ENCODE results near the gene ASH1L.
"Not testable (repeated sequence)": the region's sequence is repeated elsewhere in the genome, so short reads cannot be mapped to it uniquely, and the experiment has no call there.

The ASH1L gene

GRCh38 chr1:155442431-155442830 lies 120.2 kb downstream of the ASH1L start:
- DNase-seq, result not testable (repeated sequence)

DNA sequence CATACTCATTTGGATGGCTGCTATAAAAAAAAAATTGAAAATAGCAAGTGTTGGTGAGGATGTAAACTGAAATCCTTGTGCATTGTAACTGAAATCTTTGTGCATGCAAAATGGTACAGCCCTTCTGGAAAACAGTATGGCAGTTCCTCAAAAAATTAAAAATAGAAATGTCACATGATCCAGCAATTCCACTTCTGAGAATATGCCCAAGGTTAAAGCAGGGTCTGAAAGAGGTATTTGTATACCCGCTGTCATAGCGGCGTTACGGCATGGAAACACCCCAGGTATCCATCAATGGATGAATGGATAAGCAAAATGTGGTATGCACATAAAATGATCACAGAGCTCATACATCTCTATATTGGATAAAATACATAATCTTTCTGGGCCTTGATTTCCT lies 125.2 kb downstream of the ASH1L start:
- peak; percentile 13 for DNase-seq

- not testable (repeated sequence) for DNase-seq
Observed at GRCh38 chr1:155433831-155434389, 128.7 kb downstream of the ASH1L start.

DNA sequence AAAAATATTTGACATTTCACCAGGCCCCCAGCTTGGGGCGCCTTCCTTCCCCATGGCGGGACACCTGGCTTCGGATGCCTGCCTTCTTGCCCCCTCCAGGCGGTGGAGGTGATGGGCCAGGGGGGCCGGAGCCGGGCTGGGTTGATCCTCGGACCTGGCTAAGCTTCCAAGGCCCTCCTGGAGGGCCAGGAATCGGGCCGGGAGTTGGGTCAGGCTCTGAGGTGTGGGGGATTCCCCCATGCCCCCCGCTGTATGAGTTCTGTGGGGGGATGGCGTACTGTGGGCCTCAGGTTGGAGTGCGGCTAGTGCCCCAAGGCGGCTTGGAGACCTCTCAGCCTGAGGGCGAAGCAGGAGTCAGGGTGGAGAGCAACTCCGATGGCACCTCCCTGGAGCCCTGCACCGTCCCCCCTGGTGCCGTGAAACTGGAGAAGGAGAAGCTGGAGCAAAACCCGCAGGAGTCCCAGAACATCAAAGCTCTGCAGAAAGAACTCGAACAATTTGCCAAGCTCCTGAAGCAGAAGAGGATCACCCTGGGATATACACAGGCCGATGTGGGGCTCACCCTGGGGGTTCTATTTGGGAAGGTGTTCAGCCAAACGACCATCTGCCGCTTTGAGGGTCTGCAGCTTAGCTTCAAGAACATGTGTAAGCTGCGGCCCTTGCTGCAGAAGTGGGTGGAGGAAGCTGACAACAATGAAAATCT lies 129.3 kb downstream of the ASH1L start:
- DNase-seq, result not testable (repeated sequence)

DNA sequence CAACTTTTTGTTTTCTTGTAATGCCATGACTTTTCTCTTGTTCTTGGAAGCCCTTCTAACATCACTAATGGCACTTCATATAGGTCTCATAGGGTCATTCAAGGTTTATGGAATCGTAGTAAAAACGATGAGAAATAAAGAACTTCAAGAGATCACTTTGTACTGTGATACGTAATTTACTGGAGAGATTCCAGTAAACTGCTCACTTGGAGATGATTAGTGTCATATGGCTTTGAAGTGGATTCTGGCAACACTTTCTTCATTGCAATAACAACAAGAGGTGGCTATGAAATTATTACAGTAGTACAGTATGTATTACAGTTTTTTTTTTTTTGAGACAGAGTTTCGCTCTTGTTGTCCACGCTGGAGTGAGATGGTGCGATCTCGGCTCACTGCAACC lies 138.5 kb downstream of the ASH1L start:
- DNase-seq, result no peak

- no peak for DNase-seq
Observed at GRCh38 chr1:155420788-155421187, 141.8 kb downstream of the ASH1L start.

- DNase-seq, result not testable (repeated sequence)
Observed at GRCh38 chr1:155411840-155412239, 150.8 kb downstream of the ASH1L start.

DNA sequence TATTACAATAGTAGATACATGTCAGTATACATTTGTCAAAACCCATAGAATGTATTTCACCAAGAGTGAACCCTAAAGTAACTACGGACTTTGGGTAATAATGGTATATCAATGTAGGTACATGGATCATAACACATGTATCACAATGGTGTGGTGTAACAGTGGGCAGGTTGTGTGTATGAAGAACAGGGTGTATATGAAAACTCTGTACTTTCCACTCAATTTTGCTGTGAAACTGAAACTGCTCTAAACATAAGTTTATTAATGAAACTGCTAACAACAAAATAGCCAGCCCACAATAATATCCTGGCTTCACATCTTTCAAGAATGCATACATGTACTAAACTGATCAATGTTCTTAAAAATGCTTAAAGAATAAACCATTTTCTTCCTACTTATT lies 151.7 kb downstream of the ASH1L start:
- no peak for DNase-seq

GRCh38 chr1:155396874-155397476 lies 165.6 kb downstream of the ASH1L start:
- no peak for DNase-seq

- DNase-seq, result no peak
Observed at GRCh38 chr1:155392898-155393411, 169.6 kb downstream of the ASH1L start.

GRCh38 chr1:155389826-155390225 lies 172.8 kb downstream of the ASH1L start:
- DNase-seq, result no peak

- not testable (repeated sequence) for DNase-seq
Observed at GRCh38 chr1:155385836-155386235, 176.8 kb downstream of the ASH1L start.

DNA sequence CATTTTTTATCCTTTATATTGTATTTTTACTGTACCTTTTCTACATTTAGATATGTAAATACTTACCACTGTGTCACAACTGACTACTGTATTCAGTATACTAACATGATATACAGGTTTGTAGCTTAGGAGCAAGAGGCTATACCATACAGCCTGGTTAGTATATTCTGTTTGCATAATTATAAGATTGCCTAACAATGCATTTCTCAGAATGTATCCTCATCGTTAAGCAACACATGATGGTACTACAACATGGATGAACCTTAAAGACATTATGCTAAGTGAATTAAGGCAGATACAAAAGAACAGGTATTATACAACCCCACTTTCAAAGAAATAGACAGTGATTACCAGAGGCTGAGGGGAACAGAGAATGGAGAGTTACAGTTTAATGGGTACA lies 179.2 kb downstream of the ASH1L start:
- DNase-seq, result peak; percentile 23

- DNase-seq, result no peak
Observed at GRCh38 chr1:155379631-155380090, 182.9 kb downstream of the ASH1L start.

- DNase-seq, result no peak
Observed at GRCh38 chr1:155379180-155379579, 183.4 kb downstream of the ASH1L start.

DNA sequence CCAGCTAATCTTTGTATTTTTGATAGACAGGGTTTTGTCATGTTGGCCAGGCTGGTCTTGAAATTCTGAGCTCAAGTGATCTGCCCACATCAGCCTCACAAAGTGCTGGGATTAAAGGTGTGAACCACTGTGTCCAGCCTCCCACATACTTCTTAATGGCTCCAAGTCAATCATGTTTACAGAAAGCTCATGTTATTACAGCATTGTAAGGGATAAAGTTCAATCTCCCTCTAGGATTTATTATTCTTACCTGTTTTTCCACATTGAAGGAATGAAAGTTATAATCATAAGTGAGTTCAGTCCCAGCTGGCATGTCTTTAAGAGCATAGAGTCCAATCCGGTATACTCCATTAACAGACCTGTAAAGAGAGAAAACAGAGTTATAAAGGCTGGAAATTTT lies 202.6 kb downstream of the ASH1L start:
- DNase-seq, result no peak

GRCh38 chr1:155352631-155353030 lies 210.0 kb downstream of the ASH1L start:
- DNase-seq, result no peak

DNA sequence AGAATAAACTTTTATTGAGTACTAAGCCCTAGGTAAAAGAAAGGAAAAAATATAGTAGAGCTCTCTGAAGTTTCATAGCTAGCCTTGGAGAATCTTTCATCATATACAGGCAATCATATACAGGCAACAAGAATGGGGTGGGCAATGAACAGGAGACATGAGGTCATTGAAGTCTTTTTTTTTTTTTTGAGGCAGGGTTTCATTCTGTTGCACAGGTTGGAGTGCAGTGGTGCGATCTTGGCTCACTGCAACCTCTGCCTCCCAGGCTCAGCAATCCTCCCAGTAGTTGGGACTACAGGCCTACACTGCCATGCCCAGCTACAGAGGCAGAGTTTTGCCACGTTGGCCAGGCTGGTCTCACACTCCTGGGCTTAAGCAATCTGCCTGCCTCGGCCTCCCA lies 219.8 kb downstream of the ASH1L start:
- DNase-seq, result no peak

DNA sequence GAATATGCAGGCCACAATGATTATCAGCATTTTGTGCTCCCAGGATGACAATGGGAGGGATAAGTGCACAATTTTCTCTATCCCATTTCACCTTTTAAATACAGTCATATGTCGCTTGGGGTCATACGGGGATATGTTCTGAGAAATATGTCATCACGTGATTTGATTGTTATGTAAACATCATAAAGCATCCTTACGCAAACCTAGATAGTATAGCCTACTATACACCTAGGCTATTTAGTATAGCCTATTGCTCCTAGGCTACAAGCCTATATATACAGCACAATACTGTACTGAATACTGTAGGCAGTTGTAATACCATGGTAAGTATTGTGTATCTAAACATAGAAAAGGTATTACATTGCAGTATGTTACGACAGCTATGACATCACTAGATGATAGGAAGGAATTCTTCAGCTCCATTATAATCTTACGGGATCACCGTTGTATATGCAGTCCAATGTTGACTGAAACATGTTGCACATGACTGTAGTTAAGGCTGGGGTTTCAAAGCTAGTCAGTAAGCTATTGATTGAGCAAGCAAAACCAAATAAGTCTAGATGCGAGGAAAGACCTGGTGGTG lies 223.0 kb downstream of the ASH1L start:
- no peak for DNase-seq

- DNase-seq, result no peak
Observed at GRCh38 chr1:155334962-155335361, 227.6 kb downstream of the ASH1L start.

GRCh38 chr1:155329980-155330598 lies 232.5 kb downstream of the ASH1L start:
- DNase-seq, result peak; percentile 23

DNA sequence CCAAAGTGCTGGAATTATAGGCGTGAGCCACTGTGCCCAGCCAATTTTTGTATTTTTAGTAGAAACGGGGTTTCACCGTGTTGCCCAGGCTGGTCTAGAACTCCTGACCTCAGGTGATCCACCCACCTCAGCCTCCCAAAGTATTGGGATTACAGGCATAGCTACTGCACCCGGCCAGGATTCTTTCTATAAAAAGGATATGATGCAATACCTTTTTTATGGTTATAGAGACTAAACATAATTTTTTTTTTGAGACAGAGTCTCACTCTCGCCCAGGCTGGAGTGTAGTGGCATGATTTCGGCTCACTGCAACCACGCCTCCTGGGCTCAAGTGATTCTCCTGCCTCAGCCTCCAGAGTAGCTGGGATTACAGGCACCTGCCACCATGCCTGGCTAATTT lies 233.7 kb downstream of the ASH1L start:
- not testable (repeated sequence) for DNase-seq

DNA sequence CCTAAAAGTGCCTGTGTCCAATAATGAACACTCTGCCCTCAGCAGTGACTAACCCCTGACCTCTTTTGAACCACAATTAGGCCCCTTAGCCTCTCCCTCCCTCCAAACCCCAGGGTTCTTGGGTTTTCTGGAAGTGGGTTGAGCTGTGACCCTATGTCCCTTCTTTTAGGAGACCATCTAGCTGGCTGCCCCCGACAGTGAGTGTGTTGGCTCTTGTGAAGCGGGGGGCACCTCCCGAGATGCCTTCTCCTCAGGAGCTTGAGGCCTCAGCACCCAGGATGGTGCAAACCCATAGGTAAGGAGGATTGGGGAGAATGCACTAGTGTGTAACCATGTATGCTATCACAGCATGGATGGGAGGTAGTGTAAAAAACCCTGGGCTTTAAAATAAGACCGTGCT lies 234.6 kb downstream of the ASH1L start:
- no peak for DNase-seq
